GM12864 (cell line): ENCODE results near the gene SCP2.

Source experiments
- DNase-seq: peaks from one replicate; pipeline ENCODE4 v3.0.0-alpha.2; 2011; ENCODE audit warnings: low read depth
- H3K4me3 ChIP-seq: 2 replicates; pipeline ENCODE4 v1.5.1; 2011; ENCODE audit warnings: mild to moderate bottlenecking, low read depth, low read length, control low read depth
- CTCF ChIP-seq: IDR thresholded peaks from 2 replicates; pipeline ENCODE4 v1.5.1; 2011; ENCODE audit warnings: low read depth, mild to moderate bottlenecking, moderate library complexity, low read length, control low read depth, inconsistent platforms; ENCODE audit errors: missing control alignments

SCP2 gene

GRCh38 chr1:53066488-53066887 is 139.4 kb downstream of the SCP2 start:
- TF ChIP-seq CTCF = no peak
- no peak overlapping the region for H3K4me3 ChIP-seq
- DNase-seq = no peak

- DNase-seq = no peak
- TF ChIP-seq CTCF = no peak
- no peak overlapping the region for H3K4me3 ChIP-seq
These were observed 140.0 kb downstream of the SCP2 start for GRCh38 chr1:53066891-53067738.

- DNase-seq = no peak
- no peak for TF ChIP-seq CTCF
- no peak overlapping the region for H3K4me3 ChIP-seq
These were observed 140.8 kb downstream of the SCP2 start for GRCh38 chr1:53067886-53068285.

GRCh38 chr1:53068314-53069099 is 141.4 kb downstream of the SCP2 start:
- DNase-seq = no peak
- no peak for TF ChIP-seq CTCF
- H3K4me3 ChIP-seq = no peak overlapping the region

GRCh38 chr1:53069265-53069662 is 142.2 kb downstream of the SCP2 start:
- no peak for DNase-seq
- H3K4me3 ChIP-seq = no peak overlapping the region
- TF ChIP-seq CTCF = no peak

GRCh38 chr1:53069663-53070327 is 142.7 kb downstream of the SCP2 start:
- DNase-seq = no peak
- TF ChIP-seq CTCF = no peak
- H3K4me3 ChIP-seq = no peak overlapping the region
